ENCODE data around the gene EEIG1. TPM values are rescaled to one million over a fixed set of nuclear protein-coding genes. Genes with fewer than 3 reads are reported as not detected.

EEIG1 gene
- total and polyA plus RNA-seq, 9 of the 15 experiments (the other 6 are each of a cell fraction or from before 2014, with no cell fraction given) = 0.17 to 16.7 (median 3.6) TPM

- Histone ChIP-seq H3K27me3 (ENCODE audit: control insufficient read depth in 2 of 2, insufficient read depth in 2 of 2, low read length in 2 of 2) (no peaks in the 10 kb centered on the region), H3K27ac (ENCODE audit: extremely low read depth, low read depth, low read length) (no peak overlapping the region), H3K9ac (ENCODE audit: insufficient read depth in 1 of 2, low read depth in 2 of 2, low read length in 2 of 2) (no peak overlapping the region; a peak in 1 of 4 replicates), H2AFZ (ENCODE audit: low read depth, low read length) (no peak overlapping the region), H3K4me2 (ENCODE audit: insufficient read depth, low read length) (no peak overlapping the region), H4K20me1 (replicated peaks; ENCODE audit: control insufficient read depth, insufficient read depth, low read length) (0 out of 2 replicates have a peak, but pooled peaks cover 5% of the 10 kb centered on the region), H3K9me1 (ENCODE audit: control insufficient read depth, insufficient read depth, low read length) (peaks cover 6% of the 10 kb centered on the region), H3K36me3 (ENCODE audit: control insufficient read depth, insufficient read depth, low read length) (peaks cover 26% of the 10 kb centered on the region; the same call in 2 of the 3 replicates), H3K9me3 (replicated peaks; ENCODE audit: control insufficient read depth, insufficient read depth, low read depth, low read length) (no peaks in the 10 kb centered on the region), H3K4me3 (no peak overlapping the region), H3K79me2 (ENCODE audit: control insufficient read depth, insufficient read depth, low read length) (no peaks in the 10 kb centered on the region; the same call in 2 of the 3 replicates), H3K4me1 (replicated peaks in 1 of 2; ENCODE audit: control insufficient read depth in 2 of 2, insufficient read depth in 2 of 2, low read length in 2 of 2) (peaks cover 18 to 62% of the 10 kb centered on the region in 2 experiments)
- POLR2A ChIA-PET = no interaction called here
- FAIRE-seq = no peak
- in situ Hi-C loops (cut with MboI) (no loop called here), intact Hi-C loops (cut with micrococcal nuclease) (no loop called here)
- no TSS peak for BruUV-seq (replicated peaks)
- ATAC-seq = no peak
- CTCF ChIA-PET (ENCODE audit: low intra/inter-chr PET ratio) = no interaction called here
- WGBS (ENCODE audit: insufficient coverage, low coverage, missing lambda C conversion rate) = 89% methylated on average over 7 of the region's 9 CpGs
- no peak for DNase-seq (ENCODE audit: extremely low read depth in 1 of 4, low spot score in 3 of 4)
- TF ChIP-seq ADNP (tag; IDR thresholded peaks at IDR 0.05) (no peak), HIVEP1 (CRISPR knock-in tag; IDR thresholded peaks at IDR 0.05) (no peak), ESRRB (CRISPR knock-in tag; IDR thresholded peaks at IDR 0.05; ENCODE audit: borderline replicate concordance) (no peak), OTX1 (CRISPR knock-in tag; IDR thresholded peaks at IDR 0.05) (no peak), TAF9B (IDR thresholded peaks at IDR 0.05; ENCODE audit: partially characterized antibody) (no peak)
These were observed 34.8 kb downstream of the EEIG1 start for GRCh38 chr9:127945942-127946341.

- peaks cover 26% of the 10 kb centered on the region; the same call in 2 of the 3 replicates for H3K36me3 ChIP-seq (ENCODE audit: control insufficient read depth, insufficient read depth, low read length)
- no peaks in the 10 kb centered on the region for H3K27me3 ChIP-seq (ENCODE audit: control insufficient read depth in 2 of 2, insufficient read depth in 2 of 2, low read length in 2 of 2)
- H4K20me1 ChIP-seq (replicated peaks; ENCODE audit: control insufficient read depth, insufficient read depth, low read length) = 0 out of 2 replicates have a peak, but pooled peaks cover 5% of the 10 kb centered on the region
- H3K79me2 ChIP-seq (ENCODE audit: control insufficient read depth, insufficient read depth, low read length) = no peaks in the 10 kb centered on the region; the same call in 2 of the 3 replicates
- intact Hi-C loops (cut with micrococcal nuclease) = no loop called here
- whole genome bisulfite sequencing (ENCODE audit: insufficient coverage, low coverage, missing lambda C conversion rate) = 82% methylated on average over 5 of the region's 24 CpGs
- TF ChIP-seq POLR2G (IDR thresholded peaks at IDR 0.05; ENCODE audit: low read depth, low read length) (peak; percentile 27; the same call in 1 of the 2 replicates), E2F3 (CRISPR knock-in tag; IDR thresholded peaks at IDR 0.05) (no peak), ETV1 (tag; conservative IDR thresholded peaks at IDR 0.05; ENCODE audit: low read depth) (no peak), SOX6 (IDR thresholded peaks at IDR 0.05) (no peak)
- no peak overlapping the region for H2AFZ ChIP-seq (ENCODE audit: low read depth, low read length)
- H3K4me2 ChIP-seq (ENCODE audit: insufficient read depth, low read length) = no peak overlapping the region
- CTCF ChIA-PET (ENCODE audit: low intra/inter-chr PET ratio) = interaction anchor here (3.3 kb wide), 1 partner anchor 90 kb away, joined by 36 read pairs; no protein-coding TSS in a partner anchor
- H3K9me3 ChIP-seq (replicated peaks; ENCODE audit: control insufficient read depth, insufficient read depth, low read depth, low read length) = no peaks in the 10 kb centered on the region
- FAIRE-seq (no peak), DNase-seq (ENCODE audit: extremely low read depth in 1 of 4, low spot score in 3 of 4) (no peak), ATAC-seq (no peak)
- H3K27ac ChIP-seq (ENCODE audit: extremely low read depth, low read depth, low read length) = no peak overlapping the region
- peaks cover 6% of the 10 kb centered on the region for H3K9me1 ChIP-seq (ENCODE audit: control insufficient read depth, insufficient read depth, low read length)
- POLR2A ChIA-PET = no interaction called here
- peaks cover 24 to 60% of the 10 kb centered on the region in 2 experiments for H3K4me1 ChIP-seq (replicated peaks in 1 of 2; ENCODE audit: control insufficient read depth in 2 of 2, insufficient read depth in 2 of 2, low read length in 2 of 2)
- in situ Hi-C loops (cut with MboI) = no loop called here
- BruUV-seq (replicated peaks) = no TSS peak
- peak overlapping the region in 1 of 2 experiments; percentile 31; a peak in 1 of 4 replicates for H3K9ac ChIP-seq (ENCODE audit: insufficient read depth in 1 of 2, low read depth in 2 of 2, low read length in 2 of 2)
- no peak overlapping the region for H3K4me3 ChIP-seq
These were observed 35.5 kb downstream of the EEIG1 start for GRCh38 chr9:127945338-127945737.

Measured in K562 (cell line).